Epithelial cell of proximal tubule (primary cell): ENCODE results near the gene OXT. TPM values are rescaled to one million over a fixed set of nuclear protein-coding genes. Genes with fewer than 3 reads are reported as not detected.

ENCODE experiments used
- DNase-seq: peaks from one replicate; pipeline ENCODE4 v3.0.0-alpha.2; 2011; ENCODE audit warnings: low read depth
- H3K4me3 ChIP-seq: 2 replicates; pipeline ENCODE4 v1.5.1; 2011; ENCODE audit warnings: low read depth, mild to moderate bottlenecking, low read length
- total RNA-seq: library from RNA; depleted of rRNA; stranded (reverse); fragments of >200 nt; gene quantifications from 2 replicates; pipeline ENCODE4 v1.2.3, GENCODE V29; 2015
- TF ChIP-seq, protein P1 (sequence below): conservative IDR thresholded peaks from 2 replicates; pipeline ENCODE4 v1.5.1; 2012; ENCODE audit warnings: low read depth, mild to moderate bottlenecking, low read length

Gene OXT
- total RNA-seq, 1 donor from 2014 or later: not detected

DNA sequence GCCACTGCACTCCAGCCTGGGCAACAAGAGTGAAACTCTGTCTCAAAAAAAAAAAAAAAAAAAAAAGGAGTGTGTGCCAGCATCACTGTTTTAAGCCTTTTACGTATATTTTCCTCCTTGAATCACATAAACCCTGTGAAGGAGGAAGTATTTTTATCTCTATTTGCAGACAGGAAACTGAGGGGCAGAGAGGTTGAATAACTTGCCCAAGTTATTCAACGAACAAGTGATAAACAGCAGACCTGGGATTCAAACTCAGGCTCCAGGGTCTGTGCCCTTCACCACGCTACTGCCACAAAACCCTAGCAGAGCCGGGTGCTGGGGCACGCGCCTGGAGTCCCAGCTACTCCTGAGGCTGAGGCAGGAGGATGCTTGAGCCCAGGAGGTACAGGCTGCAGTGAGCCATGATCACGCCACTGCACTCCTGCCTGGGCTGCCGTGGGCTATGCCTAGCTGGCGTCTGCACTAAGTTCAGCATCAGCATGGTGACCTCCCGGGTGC is 22.5 kb downstream of the OXT start:
- no peak overlapping the region for H3K4me3 ChIP-seq
- no peak for DNase-seq
- TF ChIP-seq, protein P1, sequence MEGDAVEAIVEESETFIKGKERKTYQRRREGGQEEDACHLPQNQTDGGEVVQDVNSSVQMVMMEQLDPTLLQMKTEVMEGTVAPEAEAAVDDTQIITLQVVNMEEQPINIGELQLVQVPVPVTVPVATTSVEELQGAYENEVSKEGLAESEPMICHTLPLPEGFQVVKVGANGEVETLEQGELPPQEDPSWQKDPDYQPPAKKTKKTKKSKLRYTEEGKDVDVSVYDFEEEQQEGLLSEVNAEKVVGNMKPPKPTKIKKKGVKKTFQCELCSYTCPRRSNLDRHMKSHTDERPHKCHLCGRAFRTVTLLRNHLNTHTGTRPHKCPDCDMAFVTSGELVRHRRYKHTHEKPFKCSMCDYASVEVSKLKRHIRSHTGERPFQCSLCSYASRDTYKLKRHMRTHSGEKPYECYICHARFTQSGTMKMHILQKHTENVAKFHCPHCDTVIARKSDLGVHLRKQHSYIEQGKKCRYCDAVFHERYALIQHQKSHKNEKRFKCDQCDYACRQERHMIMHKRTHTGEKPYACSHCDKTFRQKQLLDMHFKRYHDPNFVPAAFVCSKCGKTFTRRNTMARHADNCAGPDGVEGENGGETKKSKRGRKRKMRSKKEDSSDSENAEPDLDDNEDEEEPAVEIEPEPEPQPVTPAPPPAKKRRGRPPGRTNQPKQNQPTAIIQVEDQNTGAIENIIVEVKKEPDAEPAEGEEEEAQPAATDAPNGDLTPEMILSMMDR: no peak

DNA sequence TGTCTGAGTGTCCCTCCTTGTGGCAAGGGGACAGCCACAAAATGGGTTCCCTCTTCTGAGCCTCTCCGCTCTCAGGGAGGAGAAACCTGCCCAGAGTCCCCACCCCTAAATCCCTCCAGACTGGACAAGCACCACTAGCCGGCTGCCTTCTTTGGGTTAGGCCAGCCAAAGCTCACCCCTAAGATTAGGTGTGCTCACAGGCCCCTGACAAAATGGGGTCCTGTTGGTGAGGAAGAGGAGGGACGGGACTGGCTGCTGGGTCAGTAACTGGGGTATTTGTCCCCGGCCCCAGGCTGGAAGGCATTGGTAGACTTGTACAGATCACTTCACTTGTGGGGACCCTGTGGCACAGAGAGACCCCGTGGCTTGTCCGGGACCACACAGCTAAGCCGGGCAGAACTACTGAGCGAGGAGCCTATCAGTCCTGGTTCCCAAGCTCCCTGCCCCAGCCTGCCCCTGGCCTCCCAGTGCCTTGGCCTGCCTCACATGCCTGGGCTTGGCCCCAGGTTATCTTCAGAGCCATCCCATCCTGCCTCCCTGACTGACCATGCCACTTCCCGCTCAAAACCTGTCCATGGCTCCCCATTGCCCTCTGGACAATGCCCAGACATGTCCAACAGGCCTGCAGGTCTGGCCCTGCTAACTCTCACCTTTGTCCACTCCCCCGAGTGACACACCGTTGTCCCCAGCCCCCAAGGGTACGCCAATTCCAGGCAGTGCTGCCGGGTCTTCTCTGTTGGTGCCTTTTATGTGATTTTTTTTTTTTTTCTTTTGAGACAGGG is 23.6 kb downstream of the OXT start:
- DNase-seq: no peak
- no peak overlapping the region for H3K4me3 ChIP-seq
- TF ChIP-seq, protein P1: no peak

DNA sequence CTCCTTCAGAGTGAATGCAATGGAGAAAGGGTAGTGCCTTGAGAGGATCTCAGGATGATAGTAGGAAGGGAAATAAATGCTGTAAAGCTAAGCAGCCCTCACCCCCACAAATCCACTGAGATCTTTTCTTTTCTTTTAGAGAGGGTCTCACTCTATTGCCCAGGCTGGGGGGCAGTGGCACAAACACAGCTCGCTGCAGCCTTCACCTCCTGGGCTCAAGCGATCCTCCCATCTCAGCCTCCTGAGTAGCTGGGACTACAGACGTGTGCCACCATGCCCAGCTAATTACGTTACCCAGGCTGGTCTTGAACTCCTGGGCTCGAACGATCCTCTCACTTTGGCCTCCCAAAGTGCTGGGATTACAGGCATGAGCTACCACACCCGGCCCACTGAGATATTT is 29.1 kb downstream of the OXT start:
- no peak overlapping the region for H3K4me3 ChIP-seq
- TF ChIP-seq, protein P1: no peak
- no peak for DNase-seq

DNA sequence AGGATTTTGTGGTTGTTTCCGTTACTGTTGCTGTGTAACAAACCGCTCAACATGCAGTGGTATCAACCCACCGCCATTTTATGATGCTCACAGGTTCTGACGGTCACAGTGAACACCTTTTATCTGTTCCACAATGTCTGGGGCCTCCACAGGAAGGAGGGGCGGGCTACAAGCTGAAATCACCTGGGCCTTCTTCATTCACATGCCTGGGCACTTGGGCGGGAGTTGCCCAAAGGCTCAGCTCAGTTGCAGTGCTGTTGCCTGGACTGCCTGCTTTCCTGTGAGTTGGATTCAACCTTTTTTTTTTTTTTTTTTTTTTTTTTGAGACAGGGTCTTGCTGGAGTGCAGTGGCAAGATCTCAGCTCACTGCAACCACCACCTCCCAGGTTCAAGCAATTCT is 29.8 kb downstream of the OXT start:
- no peak for DNase-seq
- H3K4me3 ChIP-seq: no peak overlapping the region
- TF ChIP-seq, protein P1: no peak

DNA sequence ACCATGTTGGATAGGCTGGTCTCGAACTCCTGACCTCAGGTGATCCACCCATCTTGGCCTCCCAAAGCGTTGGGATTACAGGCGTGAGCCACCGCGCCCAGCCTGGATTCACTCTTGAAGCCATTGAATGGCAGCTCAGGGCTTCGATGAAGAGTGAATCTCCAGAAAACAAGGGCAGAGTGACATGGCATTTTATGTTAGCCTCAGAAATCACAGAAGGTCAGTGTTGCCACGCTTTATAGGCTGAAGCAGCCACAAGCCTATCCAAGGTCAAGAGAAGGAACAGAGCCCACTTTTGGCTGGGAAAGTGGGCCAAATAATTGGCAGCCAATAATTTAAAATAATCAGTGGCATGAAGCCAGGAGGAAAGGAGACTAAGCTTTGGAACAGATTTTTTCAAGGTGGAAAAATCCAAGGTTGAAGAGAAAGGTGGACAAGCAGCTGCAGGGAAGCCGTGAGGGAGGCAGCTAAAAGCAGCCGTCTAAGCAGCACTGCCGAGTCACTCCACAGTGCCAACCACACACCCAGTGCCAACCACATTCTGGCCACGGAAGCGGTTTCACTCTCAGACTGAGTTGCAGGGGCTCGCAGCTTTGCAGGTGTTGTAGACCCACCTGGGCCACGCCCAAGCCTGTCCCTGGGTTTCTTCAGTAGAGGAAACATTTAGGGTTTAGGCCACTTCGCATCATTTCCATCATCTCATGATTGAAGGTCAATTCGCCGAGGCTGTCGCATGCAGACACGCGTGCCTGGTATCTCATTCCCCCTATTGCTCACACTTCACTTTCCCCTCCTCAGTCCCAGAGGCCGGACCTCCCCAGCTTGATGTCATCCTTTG is 30.5 kb downstream of the OXT start:
- TF ChIP-seq, protein P1: no peak
- no peak overlapping the region for H3K4me3 ChIP-seq
- DNase-seq: no peak

DNA sequence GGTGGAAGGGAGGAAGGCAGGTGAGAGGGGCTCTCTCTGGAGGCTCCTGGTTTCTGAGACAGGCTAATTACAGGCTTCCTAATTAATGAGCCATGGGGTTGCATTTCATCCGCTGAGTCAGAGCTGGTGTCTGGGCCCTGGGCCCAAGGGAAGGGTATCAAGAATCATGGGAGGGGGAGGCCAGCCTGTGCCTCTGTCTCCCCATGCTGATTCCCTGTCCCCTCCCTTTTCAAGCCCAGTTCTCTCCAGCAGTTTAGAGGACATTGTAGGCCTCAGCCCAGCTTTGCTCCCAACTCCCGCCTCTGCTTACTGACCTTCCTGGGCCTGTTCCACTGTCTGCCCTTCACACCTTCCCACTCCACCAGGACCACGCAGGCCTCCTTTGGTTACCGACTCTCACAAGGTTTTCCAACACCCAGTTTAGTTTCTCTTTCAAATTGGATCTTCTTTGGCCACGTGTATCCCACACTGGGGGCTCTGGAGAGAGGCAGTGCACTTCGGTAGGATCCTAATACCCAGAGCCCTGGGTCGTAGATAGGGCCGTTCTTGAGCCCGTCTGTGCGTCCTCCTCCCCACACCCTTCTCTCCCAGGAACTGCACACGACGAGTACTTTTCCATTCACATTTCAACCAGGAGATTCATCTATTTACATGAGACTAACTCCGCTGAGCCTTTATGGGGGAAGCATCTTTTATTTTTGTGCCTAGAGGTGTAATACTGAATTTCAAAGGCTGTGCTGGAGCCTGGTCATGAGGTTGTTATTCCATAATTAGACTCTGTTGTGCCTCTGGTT is 31.4 kb downstream of the OXT start:
- TF ChIP-seq, protein P1: no peak
- H3K4me3 ChIP-seq: no peak overlapping the region
- DNase-seq: no peak
